Stomach (tissue), 9 donors: ENCODE results near the gene DPP6. TPM values are rescaled to one million over a fixed set of nuclear protein-coding genes. Genes with fewer than 3 reads are reported as not detected.
"Not testable (repeated sequence)": the region's sequence is repeated elsewhere in the genome, so short reads cannot be mapped to it uniquely, and the experiment has no call there.

Experiments
- DNase-seq, 2 donors: peaks; one replicate each; pipeline versions ENCODE4 v3.0.0 to v3.0.0-alpha.2; 2013 to 2019
- H3K27ac ChIP-seq, 5 donors: fragments of 200-600 bp in 4 of 5; sonication (generic) in 4 of 5; one replicate each; pipeline ENCODE4 v1.5.1; 2013 to 2019; ENCODE audit warnings: mild to moderate bottlenecking in 1 of 5, moderate library complexity in 1 of 5
- H3K27me3 ChIP-seq, 3 donors: fragments of 200-600 bp; sonication (generic); one replicate each; pipeline ENCODE4 v1.5.1; 2017 to 2019; ENCODE audit warnings: mixed run types in 1 of 3
- H3K36me3 ChIP-seq, 4 donors: fragments of 200-600 bp; sonication (generic); 1 replicate in 3 of 4; 2 replicates in 1 of 4; pipeline ENCODE4 v1.5.1; 2016 to 2019
- H3K4me1 ChIP-seq, 4 donors: fragments of 200-600 bp; sonication (generic); one replicate each; pipeline ENCODE4 v1.5.1; 2016 to 2019
- H3K4me3 ChIP-seq, 4 donors: fragments of 200-600 bp; sonication (generic) in 3 of 4; one replicate each; pipeline ENCODE4 v1.5.1; 2016 to 2019; ENCODE audit warnings: mild to moderate bottlenecking in 1 of 4
- H3K9me3 ChIP-seq, 4 donors: fragments of 200-600 bp; sonication (generic); one replicate each; pipeline ENCODE4 v1.5.1; 2016 to 2019
- WGBS, 5 donors: extraction: QIAGEN DNeasy Blood & Tissue Kit in 3 of 5; methylation state at CpG; one replicate each; pipeline versions ENCODE4 v1.1.5 to v1.1.7; 2013 to 2018; 5-methylcytosine and 5-hydroxymethylcytosine counted together
- intact Hi-C: fragments of 100-400 bp; cut with DNase I; formaldehyde crosslinking; loops from one replicate; pipeline ENCODE4 v1.15.1; 2023; ENCODE audit warnings: low total_unique reads
- polyA plus RNA-seq, 3 donors: library from polyadenylated mRNA; stranded (reverse); fragments of 200-250 nt; gene quantifications; one replicate each; pipeline ENCODE4 v1.2.3, GENCODE V29; 2013
- total RNA-seq, 5 donors: library from RNA; depleted of rRNA; stranded (reverse); fragments of >200 nt; gene quantifications; one replicate each; pipeline versions ENCODE4 v1.1.0 to v1.2.3, GENCODE V29; 2014 to 2016
- TF ChIP-seq, protein P1 (sequence below), 7 experiments: fragments of 450-650 bp in 4 of 7; fragments of 200-600 bp in 3 of 7; sonication (generic) in 3 of 7; IDR thresholded peaks; one replicate each; pipeline ENCODE4 v1.5.1; 2016 to 2019; ENCODE audit warnings: antibody characterized with exemption in 7 of 7, control low read depth in 2 of 7, mild to moderate bottlenecking in 1 of 7
- donor health status: healthy with polysubstance abuse.
- donor health status: Bipolar disorder and iron deficiency.
- donor health status: healthy.

Gene DPP6
- total and polyA plus RNA-seq, 8 donors: 0.15 to 29.8 (median 4.9) TPM

DNA sequence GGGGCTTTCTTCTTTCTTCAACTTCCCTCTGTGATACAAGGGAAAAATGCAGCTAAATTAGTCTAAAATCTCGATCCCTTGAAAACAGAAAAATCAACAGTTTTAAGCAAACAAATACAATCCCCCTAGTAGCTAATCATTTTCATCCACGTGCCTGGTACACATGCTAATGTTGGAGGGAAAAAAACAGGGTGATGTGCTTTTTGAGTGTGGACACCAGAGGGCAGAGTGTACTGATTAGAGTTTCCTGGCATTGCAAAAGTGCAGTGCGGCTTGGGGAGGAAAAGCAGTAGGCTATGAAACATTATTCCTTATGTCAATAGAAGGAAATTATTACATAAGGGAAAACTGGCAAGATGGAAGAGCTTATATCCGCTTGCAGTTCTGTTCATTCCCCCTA, 19.6 kb downstream of the DPP6 start:
- H3K9me3 ChIP-seq, H3K27me3 ChIP-seq, H3K4me3 ChIP-seq, H3K36me3 ChIP-seq, intact Hi-C loops, H3K4me1 ChIP-seq, H3K27ac ChIP-seq: not testable (repeated sequence)
- TF ChIP-seq, protein P1, sequence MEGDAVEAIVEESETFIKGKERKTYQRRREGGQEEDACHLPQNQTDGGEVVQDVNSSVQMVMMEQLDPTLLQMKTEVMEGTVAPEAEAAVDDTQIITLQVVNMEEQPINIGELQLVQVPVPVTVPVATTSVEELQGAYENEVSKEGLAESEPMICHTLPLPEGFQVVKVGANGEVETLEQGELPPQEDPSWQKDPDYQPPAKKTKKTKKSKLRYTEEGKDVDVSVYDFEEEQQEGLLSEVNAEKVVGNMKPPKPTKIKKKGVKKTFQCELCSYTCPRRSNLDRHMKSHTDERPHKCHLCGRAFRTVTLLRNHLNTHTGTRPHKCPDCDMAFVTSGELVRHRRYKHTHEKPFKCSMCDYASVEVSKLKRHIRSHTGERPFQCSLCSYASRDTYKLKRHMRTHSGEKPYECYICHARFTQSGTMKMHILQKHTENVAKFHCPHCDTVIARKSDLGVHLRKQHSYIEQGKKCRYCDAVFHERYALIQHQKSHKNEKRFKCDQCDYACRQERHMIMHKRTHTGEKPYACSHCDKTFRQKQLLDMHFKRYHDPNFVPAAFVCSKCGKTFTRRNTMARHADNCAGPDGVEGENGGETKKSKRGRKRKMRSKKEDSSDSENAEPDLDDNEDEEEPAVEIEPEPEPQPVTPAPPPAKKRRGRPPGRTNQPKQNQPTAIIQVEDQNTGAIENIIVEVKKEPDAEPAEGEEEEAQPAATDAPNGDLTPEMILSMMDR (IDR thresholded peaks at IDR 0.05): peak in 5 of 7 experiments; percentile 31 to 66 (median 34)
- peak; percentile 59 to 76 for DNase-seq
- WGBS, 5 donors: 5 to 17% (median 8%) methylated on average over 4 of the region's 4 CpGs

DNA sequence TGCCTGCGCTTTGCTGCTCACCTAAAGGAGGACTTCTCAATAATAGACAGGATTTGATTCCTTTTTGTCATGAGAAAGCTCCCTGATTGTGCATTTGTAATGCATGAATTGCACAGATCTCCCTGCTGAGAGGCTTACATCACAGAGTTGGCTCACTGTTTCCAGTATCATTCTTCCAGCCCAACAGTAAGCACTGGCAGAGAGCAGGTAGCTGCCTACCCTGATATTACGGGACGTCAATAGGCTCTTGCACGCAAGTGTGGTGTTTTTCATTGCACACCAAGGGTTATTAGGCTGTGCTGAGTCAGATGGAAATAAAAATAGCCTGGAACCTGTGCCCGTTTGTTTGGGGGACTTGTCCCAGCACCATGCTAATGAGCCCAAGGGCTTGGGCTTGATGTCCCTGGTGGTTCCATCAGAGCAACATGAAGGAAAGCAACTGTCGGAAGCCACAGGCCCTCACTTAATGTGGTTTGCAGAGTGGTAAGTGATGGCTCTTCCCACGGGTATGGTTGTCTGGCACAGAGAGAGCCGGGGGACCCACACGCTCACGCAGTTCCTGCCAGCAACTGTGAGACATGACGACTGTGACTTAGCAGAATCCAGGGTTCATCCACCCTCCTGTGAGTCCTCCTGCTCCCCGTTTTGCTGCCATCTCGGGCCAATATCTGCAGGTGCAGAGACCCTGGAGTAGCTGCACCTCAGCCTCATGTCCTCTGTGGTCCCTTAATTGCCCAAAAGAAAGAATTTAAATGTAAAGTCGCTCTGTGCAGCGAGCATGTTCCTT, 20.4 kb downstream of the DPP6 start:
- H3K4me1 ChIP-seq, H3K36me3 ChIP-seq, H3K4me3 ChIP-seq, H3K27me3 ChIP-seq, DNase-seq, intact Hi-C loops, H3K27ac ChIP-seq, H3K9me3 ChIP-seq: not testable (repeated sequence)
- 69 to 85% (median 79%) methylated on average over 14 to 15 of the region's 15 CpGs for WGBS, 5 donors

DNA sequence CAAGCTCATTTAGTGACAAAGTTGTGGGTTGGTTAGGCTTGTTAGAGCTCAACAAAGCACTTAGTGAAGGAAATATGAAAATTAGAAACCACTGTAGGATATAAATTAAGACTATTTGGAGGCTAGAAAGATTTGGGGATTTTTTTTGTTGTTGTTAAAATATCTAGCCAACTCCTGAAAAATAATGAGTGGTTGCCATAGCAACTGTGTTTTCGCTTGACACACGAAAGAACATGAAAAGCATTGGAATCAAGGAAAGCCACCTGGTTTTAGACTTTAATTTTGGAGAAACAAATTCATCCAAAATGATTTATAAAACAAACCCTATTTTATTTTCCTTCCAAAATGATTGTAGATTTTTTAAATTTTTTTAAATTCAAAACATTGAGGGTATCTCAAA, 26.3 kb downstream of the DPP6 start:
- H3K27ac ChIP-seq, intact Hi-C loops, DNase-seq, H3K9me3 ChIP-seq, H3K4me1 ChIP-seq, H3K4me3 ChIP-seq, H3K27me3 ChIP-seq, H3K36me3 ChIP-seq: not testable (repeated sequence)
- 76 to 89% (median 84%) methylated on average over 2 of the region's 2 CpGs for WGBS, 5 donors

DNA sequence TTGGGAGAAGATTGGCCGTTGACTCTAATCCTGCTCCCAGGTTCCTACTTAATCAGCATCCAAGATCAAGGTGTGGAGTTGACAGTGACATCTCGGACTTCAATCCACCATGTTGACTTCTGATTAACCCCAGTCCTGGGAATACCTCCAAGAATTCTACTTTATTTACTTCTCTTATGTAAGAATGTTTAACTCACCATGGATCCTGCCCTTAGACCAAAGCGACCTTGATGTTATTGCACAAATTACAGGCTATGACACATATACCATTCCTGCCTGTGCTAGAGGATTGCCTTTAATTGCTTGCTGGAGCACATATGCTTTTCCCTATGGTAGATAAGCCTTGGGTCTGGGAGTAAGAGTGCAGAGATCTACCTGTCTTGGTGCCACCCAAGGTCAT, 28.1 kb downstream of the DPP6 start:
- H3K27me3 ChIP-seq, H3K4me3 ChIP-seq, DNase-seq, H3K27ac ChIP-seq, H3K9me3 ChIP-seq, H3K36me3 ChIP-seq, H3K4me1 ChIP-seq, intact Hi-C loops: not testable (repeated sequence)
- WGBS, 5 donors: 39 to 69% (median 62%) methylated on average over 3 of the region's 3 CpGs

DNA sequence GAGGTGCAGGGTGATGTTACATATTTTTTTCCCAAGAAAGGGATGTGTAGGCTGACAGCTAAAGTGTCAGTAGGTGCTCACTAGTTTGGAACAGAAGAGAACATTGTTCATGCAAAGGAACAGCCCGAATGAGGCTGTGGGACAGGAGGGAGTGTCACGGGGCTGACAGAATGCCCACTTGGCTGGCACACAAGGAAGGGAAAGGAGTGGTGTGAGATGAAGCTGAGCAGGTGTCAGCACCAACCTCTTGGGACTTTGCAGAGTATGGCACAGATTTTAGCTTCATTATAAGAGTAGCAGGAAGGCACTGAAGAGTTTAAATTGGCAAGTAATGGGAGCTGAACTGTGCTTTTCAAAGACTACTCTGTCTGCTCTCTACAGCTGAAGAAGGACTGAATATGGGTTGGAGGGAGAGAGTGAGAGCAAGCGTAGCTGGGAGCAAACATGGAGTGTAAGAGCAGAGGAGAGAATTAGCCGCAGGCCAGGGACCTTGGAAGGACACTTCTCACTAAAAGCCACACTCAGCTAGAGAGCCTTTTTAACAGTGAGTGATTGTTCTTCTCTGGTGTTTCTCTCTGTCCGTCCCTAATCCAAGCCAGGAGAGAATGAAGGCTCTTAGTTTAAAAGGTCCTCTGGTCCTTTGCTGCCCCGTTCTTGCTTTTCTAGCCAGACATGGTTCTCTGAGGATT, 35.0 kb downstream of the DPP6 start:
- WGBS, 5 donors: 57 to 73% (median 62%) methylated on average over 4 to 6 of the region's 6 CpGs
- H3K4me1 ChIP-seq, H3K9me3 ChIP-seq, intact Hi-C loops, H3K27ac ChIP-seq, DNase-seq, H3K36me3 ChIP-seq, H3K27me3 ChIP-seq, H3K4me3 ChIP-seq: not testable (repeated sequence)

DNA sequence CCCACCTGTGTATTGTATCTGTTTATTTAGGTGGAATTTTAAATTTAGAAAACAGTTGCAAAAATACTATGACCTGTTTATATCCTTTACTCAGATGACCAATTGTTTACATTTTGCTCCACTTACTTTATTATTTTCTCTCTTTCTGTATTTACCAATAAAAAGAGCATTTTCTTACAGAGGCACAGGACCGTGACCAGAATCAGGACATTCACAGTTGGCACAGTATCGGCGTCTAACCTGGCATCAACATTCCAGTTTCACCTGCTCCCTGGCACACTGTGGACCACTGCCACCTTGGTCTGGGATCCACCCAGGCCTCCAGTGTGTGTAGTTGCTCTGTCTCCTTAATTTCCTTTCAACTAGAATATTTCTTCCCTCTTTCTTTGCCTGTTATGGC, 39.9 kb downstream of the DPP6 start:
- intact Hi-C loops: not testable (repeated sequence)
- WGBS, 5 donors: 70 to 89% (median 86%) methylated on average over 3 of the region's 3 CpGs

DNA sequence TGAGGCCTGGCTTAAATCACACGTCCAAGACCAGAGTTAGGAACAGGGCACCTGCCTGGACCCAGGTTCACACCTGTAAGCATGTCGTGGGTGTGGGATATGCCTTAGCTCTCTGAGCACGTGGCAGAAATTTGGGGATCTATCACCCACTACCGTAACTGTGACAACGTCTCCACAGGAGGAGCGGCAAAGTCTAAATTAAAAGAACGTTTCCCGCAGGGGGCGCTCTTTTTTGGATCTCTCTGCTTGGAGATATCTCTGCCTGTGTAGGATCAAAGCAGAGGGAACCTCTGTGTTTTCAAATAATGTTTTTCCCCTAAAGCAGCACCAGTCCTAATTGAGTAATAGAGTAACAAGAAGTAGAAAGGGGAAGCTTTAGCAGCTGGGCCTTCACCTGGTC, 43.0 kb downstream of the DPP6 start:
- H3K9me3 ChIP-seq, H3K27ac ChIP-seq, H3K4me3 ChIP-seq, H3K27me3 ChIP-seq, intact Hi-C loops, H3K4me1 ChIP-seq, DNase-seq, H3K36me3 ChIP-seq: not testable (repeated sequence)
- WGBS, 5 donors: 35 to 72% (median 53%) methylated on average over 4 to 9 of the region's 9 CpGs

More for the DNA sequence above, 39.9 kb downstream of the DPP6 start:
- DNase-seq, H3K36me3 ChIP-seq, H3K4me1 ChIP-seq, H3K4me3 ChIP-seq, H3K27ac ChIP-seq, H3K9me3 ChIP-seq, H3K27me3 ChIP-seq: not testable (repeated sequence)

DNA sequence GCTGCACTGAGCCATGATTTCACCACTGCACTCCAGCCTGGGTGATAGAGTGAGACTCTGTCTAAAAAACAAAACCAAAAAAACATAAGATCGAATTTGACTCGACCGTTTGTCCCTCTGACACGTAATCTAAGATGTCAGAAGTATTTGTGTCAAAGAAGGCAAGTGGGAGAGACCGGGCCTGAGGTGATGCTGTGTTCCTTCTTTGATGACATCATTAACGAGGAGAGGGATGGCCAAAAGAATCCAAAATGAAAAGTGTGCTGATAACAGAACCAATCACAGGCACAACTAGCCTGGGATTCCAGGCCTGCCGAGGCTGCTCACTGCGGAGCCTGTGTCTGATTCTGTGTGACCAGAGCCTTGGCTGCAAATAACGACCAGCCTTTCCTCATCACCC, 52.9 kb downstream of the DPP6 start:
- H3K4me1 ChIP-seq, H3K27me3 ChIP-seq, H3K9me3 ChIP-seq, H3K27ac ChIP-seq, intact Hi-C loops, H3K4me3 ChIP-seq, DNase-seq, H3K36me3 ChIP-seq: not testable (repeated sequence)
- WGBS, 5 donors: 70 to 80% (median 78%) methylated on average over 9 of the region's 9 CpGs

DNA sequence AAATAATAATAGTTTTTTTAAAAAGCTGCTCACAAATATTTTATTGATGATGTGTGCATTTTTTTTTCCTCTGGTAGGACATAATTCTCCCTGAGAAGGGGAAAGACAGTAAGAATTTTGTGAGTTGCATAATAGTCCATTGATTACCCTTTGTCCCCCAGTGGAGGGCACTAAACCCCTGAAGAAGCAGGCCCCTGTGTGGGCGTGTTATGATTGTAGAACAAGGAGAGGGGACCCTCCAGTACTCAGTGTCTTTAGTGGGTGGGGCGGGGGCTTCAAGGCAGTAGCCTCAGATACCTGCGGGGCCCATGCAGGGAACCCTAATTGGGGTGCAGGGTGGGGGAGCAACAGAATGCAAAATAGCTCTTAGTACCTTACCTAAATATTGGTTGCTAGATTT, 57.4 kb downstream of the DPP6 start:
- DNase-seq, intact Hi-C loops, H3K36me3 ChIP-seq, H3K27me3 ChIP-seq, H3K4me3 ChIP-seq, H3K9me3 ChIP-seq, H3K4me1 ChIP-seq, H3K27ac ChIP-seq: not testable (repeated sequence)
- WGBS, 5 donors: no CpG with 5 or more reads among the region's 3 CpGs

DNA sequence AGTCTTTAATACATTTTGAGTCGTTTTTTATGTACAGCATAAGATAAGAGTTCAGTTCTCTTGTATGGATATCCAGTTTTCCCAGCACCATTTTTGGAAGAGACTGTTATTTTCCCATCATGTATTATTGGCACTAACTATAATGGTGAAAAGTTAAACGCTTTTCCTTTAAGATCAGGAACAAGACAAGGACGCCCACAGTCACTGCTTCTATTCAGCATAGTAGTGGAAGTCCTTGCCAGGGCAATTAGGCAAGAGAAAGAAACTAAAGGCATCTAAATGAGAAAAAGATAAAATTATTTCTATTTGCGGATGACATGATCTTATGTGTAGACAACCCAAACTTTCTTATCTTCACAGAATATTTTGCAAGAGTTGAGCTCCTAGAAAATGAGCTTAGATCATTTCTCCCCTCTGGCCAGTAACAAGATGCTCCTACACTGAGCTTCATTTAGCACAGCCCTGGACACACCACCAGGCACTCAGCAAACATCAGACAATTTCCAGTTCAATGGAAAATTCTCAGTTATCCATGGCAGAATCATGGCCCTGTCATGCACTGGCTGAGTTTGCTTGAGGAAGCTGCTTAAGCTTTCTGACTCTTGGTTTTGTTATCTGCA, 61.6 kb downstream of the DPP6 start:
- H3K36me3 ChIP-seq, H3K27ac ChIP-seq, H3K4me1 ChIP-seq, intact Hi-C loops, H3K27me3 ChIP-seq, H3K9me3 ChIP-seq, H3K4me3 ChIP-seq, DNase-seq: not testable (repeated sequence)
- 66 to 75% (median 68%) methylated on average over 4 of the region's 4 CpGs for WGBS, 5 donors
